Erythroblast (primary cell): ENCODE measurements around the gene KCNC3.

Source experiments
- GATA1 ChIP-seq: IDR thresholded peaks from 2 replicates; pipeline ENCODE4 v1.6.1; 2011; ENCODE audit warnings: low read depth, mild to moderate bottlenecking, control low read depth, low read length, moderate library complexity
- POLR2A ChIP-seq: IDR thresholded peaks from 2 replicates; pipeline ENCODE4 v1.6.1; 2011; ENCODE audit warnings: mild to moderate bottlenecking, low read length

- TF ChIP-seq POLR2A (no peak), GATA1 (no peak)
Measured at GRCh38 chr19:50330365-50331078, 1.3 kb upstream of the KCNC3 start.
